Measurements from ENCODE around the gene ZNF197. TPM values are rescaled to one million over a fixed set of nuclear protein-coding genes. Genes with fewer than 3 reads are reported as not detected.

The ZNF197 gene
- total and polyA plus RNA-seq, 8 donors = 13.1 to 37.0 (median 35.5) TPM

DNA sequence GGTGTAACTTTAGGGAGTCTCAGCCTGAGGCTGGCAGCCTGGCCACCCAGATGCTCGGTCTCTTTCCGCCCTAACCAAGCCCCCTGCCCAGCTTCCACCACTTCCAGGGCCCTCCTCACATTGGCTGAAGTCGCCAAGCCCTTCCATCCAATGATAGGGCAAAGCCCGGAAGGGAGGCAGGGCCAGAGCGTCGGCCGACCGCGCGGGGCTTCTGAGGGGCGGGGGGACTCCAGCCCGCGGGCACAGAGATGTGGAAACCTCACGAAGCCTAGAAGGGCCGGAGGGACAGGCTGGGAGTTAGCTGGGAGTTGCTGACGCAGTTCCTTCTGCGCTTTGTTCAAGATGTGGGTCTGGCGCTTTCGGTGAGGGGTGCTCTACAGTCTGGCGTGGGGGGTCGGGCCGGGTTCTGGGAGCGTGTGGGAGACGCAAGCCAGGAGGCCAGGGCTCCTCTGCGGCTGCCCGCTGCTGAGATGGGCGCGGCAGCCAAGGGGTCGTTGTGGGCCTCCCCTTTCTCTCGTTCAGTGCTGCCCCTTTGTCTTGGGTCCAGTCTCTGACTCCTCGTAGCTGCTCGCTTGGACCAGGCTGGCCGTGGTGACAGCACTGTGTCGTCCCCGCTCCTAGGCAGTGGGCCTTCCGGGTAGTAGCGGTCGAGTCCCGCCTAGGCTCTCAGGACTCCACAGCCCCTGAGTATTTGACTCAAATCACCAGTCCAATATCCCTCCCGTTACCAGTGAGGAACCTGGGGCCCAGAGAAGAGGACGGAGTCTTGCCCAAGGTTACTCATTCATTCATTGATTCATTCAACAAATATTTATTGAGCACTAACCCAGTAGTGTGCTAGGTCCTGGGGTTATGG lies 40.0 kb upstream of the ZNF197 start, which contains the start of gene ZNF660:
Gene ZNF660, plus strand, starts transcription at position 319 of the 856 bp plus-strand sequence. CDS start 9,230 bp downstream, outside the sequence.
- H3K9me3 ChIP-seq = peaks cover 0 to 7% of the 10 kb centered on the region in 2 donors
- H3K4me3 ChIP-seq = peak within 1 kb of the TSS; percentile 48 to 49
- no peaks in the 10 kb centered on the region for H3K36me3 ChIP-seq
- peak; percentile 95 for ATAC-seq
- intact Hi-C loops (cut with DNase I) = no loop called here
- DNase-seq = peak; percentile 52 to 94 (median 82)
- peak within 1 kb of the TSS; percentile 64 to 65 for H3K27ac ChIP-seq
- H3K27me3 ChIP-seq = peaks cover 0 to 17% of the 10 kb centered on the region in 2 donors
- TF ChIP-seq, protein P1, sequence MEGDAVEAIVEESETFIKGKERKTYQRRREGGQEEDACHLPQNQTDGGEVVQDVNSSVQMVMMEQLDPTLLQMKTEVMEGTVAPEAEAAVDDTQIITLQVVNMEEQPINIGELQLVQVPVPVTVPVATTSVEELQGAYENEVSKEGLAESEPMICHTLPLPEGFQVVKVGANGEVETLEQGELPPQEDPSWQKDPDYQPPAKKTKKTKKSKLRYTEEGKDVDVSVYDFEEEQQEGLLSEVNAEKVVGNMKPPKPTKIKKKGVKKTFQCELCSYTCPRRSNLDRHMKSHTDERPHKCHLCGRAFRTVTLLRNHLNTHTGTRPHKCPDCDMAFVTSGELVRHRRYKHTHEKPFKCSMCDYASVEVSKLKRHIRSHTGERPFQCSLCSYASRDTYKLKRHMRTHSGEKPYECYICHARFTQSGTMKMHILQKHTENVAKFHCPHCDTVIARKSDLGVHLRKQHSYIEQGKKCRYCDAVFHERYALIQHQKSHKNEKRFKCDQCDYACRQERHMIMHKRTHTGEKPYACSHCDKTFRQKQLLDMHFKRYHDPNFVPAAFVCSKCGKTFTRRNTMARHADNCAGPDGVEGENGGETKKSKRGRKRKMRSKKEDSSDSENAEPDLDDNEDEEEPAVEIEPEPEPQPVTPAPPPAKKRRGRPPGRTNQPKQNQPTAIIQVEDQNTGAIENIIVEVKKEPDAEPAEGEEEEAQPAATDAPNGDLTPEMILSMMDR (IDR thresholded peaks at IDR 0.05) = no peak
- peaks cover 8 to 9% of the 10 kb centered on the region in 2 donors for H3K4me1 ChIP-seq

DNA sequence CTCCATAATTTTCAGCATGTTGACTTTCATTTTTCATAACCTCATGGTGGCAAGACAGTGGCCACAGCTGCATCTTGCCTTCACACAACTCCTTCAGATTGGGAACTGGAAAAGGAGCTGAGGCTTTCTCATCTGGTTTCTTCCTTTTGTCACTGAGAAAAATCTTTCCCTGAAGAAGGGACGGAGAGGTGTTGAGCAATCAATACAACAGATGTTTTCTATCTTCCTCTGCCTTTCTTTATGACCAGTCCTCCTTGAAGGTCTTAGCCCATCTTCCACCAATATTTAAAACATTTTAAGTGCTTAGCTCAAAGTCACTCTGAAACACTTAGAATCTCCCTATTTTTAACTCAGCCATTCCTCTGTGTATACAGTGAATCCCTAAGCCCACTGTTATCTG lies 28.2 kb upstream of the ZNF197 start:
- Histone ChIP-seq H3K27ac (no peak overlapping the region), H3K4me1 (no peaks in the 10 kb centered on the region), H3K36me3 (peaks cover 0 to 36% of the 10 kb centered on the region in 2 donors), H3K27me3 (no peaks in the 10 kb centered on the region), H3K4me3 (no peak overlapping the region), H3K9me3 (peaks cover 0 to 91% of the 10 kb centered on the region in 2 donors)
- ATAC-seq (no peak), DNase-seq (peak in 2 of 4 donors; percentile 34 to 56)
- TF ChIP-seq, protein P1 (IDR thresholded peaks at IDR 0.05) = no peak
- intact Hi-C loops (cut with DNase I) = no loop called here

DNA sequence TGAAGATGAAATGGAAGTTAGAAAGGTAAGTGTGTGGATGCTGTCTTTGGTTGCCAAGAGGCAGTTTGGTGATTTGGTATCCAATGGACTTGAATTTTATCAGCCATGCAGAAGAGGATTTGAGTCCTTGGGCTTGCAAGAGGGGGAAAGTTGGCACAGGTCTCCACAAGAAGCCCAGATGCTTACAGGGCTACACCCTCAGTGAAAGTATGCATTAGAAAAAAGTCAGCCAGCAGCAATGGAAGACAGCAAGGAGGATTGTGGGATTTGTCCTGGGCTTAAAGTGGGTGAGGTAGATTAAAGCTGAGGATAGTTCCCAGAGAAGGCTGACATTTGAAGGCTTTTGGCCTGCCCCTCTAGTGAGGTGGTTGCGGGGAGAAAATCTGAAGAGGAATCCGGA lies 23.1 kb upstream of the ZNF197 start:
- no peak for DNase-seq
- Histone ChIP-seq H3K27ac (no peak overlapping the region), H3K9me3 (peaks cover 0 to 44% of the 10 kb centered on the region in 2 donors), H3K4me1 (no peaks in the 10 kb centered on the region), H3K4me3 (no peak overlapping the region), H3K27me3 (no peaks in the 10 kb centered on the region), H3K36me3 (peaks cover 0 to 9% of the 10 kb centered on the region in 2 donors)
- intact Hi-C loops (cut with DNase I) = no loop called here
- ATAC-seq = no peak
- TF ChIP-seq, protein P1 (IDR thresholded peaks at IDR 0.05) = no peak

DNA sequence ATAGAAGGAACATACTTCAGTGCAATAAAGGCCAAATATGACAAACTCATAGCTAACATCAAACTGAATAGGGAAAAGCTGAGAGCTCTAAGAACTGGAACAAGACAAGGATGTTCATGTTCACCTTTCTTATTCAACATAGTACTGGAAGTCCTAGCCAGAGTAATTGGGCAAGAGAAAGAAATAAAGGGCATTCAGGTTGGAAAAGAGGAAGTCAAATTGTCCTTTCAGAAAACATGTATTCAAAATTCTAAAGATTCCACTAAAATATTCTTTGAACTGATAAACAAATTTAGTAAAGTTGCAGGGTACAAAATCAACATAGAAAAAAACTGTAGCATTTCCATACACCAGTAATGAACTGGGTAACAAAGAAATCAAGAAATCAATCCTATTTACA lies 12.2 kb upstream of the ZNF197 start:
- Histone ChIP-seq H3K4me1 (no peaks in the 10 kb centered on the region), H3K9me3 (peaks cover 0 to 6% of the 10 kb centered on the region in 2 donors), H3K36me3 (peaks cover 0 to 5% of the 10 kb centered on the region in 2 donors), H3K4me3 (no peak overlapping the region), H3K27me3 (no peaks in the 10 kb centered on the region), H3K27ac (no peak overlapping the region)
- no peak for ATAC-seq
- intact Hi-C loops (cut with DNase I) = no loop called here
- TF ChIP-seq, protein P1 (IDR thresholded peaks at IDR 0.05) = no peak
- no peak for DNase-seq

DNA sequence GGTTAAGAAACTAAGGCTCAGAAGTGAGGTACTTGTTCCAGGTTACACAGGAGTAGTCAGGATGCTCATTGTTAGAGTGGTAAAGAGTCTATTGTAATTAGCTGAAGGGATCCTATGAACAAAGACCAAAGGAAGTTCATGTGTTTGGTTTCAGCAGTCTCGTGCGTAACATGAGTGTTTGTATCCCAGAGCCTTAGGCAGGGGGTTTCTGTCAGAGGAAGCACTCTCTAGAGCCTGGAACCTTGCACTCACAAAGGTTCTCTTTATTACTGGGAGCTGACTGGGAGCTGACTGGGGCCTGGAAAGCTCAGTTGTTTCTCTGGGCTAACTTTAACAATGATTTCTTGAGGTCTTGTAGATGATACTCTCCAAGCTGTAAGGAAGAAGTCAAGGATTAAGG lies 3.9 kb downstream of the ZNF197 start:
- DNase-seq = no peak
- no peak for ATAC-seq
- TF ChIP-seq, protein P1 (IDR thresholded peaks at IDR 0.05) = no peak
- Histone ChIP-seq H3K27ac (no peak overlapping the region), H3K4me3 (no peak overlapping the region), H3K9me3 (no peaks in the 10 kb centered on the region), H3K27me3 (no peaks in the 10 kb centered on the region), H3K4me1 (peaks cover 10 to 24% of the 10 kb centered on the region in 2 donors), H3K36me3 (peaks cover 0 to 48% of the 10 kb centered on the region in 2 donors)
- intact Hi-C loops (cut with DNase I) = no loop called here

Data from left lung (tissue), 10 donors.